ENCODE results near the gene TSGA10IP. TPM values are rescaled to one million over a fixed set of nuclear protein-coding genes. Genes with fewer than 3 reads are reported as not detected.

The TSGA10IP gene
- total and polyA plus RNA-seq, 10 of the 15 experiments (the other 5 are each of a cell fraction or from before 2014, with no cell fraction given) = not detected

- TF ChIP-seq ZBTB33 (IDR thresholded peaks at IDR 0.05) = no peak
- peak; percentile 91 for TF ChIP-seq HCFC1 (IDR thresholded peaks at IDR 0.05; ENCODE audit: low read length)
- TF ChIP-seq ZNF592 (IDR thresholded peaks at IDR 0.05) = no peak
- no peak for TF ChIP-seq SUZ12 (IDR thresholded peaks at IDR 0.05; ENCODE audit: unreplicated experiment)
- peak; percentile 95 for TF ChIP-seq CBX5 (IDR thresholded peaks at IDR 0.05; ENCODE audit: low read depth)
- TF ChIP-seq MEF2A (IDR thresholded peaks at IDR 0.05; ENCODE audit: insufficient read depth, low read depth, low read length) = peak; percentile 37; the same call in 1 of the 2 replicates
- TF ChIP-seq ZNF207 (IDR thresholded peaks at IDR 0.05; ENCODE audit: borderline replicate concordance) = peak; percentile 99
- TF ChIP-seq YY1 (IDR thresholded peaks at IDR 0.05; ENCODE audit: low read depth, low read length) = peak; percentile 88
- TF ChIP-seq E2F4 (IDR thresholded peaks at IDR 0.05; ENCODE audit: low read depth, low read length) = peak; percentile 36; the same call in 1 of the 2 replicates
- no peak for TF ChIP-seq ZNF217 (IDR thresholded peaks at IDR 0.05)
- peak; percentile 67 for TF ChIP-seq SREBF2 (IDR thresholded peaks at IDR 0.05; ENCODE audit: low read length)
- TF ChIP-seq SIX5 (IDR thresholded peaks at IDR 0.05; ENCODE audit: low read depth, low read length, severe bottlenecking) = peak; percentile 79
- TF ChIP-seq PRDM15 (CRISPR knock-in tag; IDR thresholded peaks at IDR 0.05) = no peak
- peak; percentile 38; the same call in 1 of the 2 replicates for TF ChIP-seq REST (IDR thresholded peaks at IDR 0.05; ENCODE audit: low read depth, low read length)
Measured at GRCh38 chr11:66001942-66002647, 56.8 kb downstream of the TSGA10IP start, which contains the start of the genes BANF1 and EIF1AD (continued).
